ENCODE data around the gene MYOF. TPM values are rescaled to one million over a fixed set of nuclear protein-coding genes. Genes with fewer than 3 reads are reported as not detected.

MYOF gene
- total RNA-seq, 1 donor from 2014 or later, result 141 TPM

- no peaks in the 10 kb centered on the region for H3K27me3 ChIP-seq (ENCODE audit: control insufficient read depth, insufficient read depth, low read length)
- H3K36me3 ChIP-seq (ENCODE audit: control insufficient read depth, insufficient read depth, low read length), result no peaks in the 10 kb centered on the region
- no peak overlapping the region for H3K4me3 ChIP-seq (ENCODE audit: low read depth, low read length)
- TF ChIP-seq, protein P1, sequence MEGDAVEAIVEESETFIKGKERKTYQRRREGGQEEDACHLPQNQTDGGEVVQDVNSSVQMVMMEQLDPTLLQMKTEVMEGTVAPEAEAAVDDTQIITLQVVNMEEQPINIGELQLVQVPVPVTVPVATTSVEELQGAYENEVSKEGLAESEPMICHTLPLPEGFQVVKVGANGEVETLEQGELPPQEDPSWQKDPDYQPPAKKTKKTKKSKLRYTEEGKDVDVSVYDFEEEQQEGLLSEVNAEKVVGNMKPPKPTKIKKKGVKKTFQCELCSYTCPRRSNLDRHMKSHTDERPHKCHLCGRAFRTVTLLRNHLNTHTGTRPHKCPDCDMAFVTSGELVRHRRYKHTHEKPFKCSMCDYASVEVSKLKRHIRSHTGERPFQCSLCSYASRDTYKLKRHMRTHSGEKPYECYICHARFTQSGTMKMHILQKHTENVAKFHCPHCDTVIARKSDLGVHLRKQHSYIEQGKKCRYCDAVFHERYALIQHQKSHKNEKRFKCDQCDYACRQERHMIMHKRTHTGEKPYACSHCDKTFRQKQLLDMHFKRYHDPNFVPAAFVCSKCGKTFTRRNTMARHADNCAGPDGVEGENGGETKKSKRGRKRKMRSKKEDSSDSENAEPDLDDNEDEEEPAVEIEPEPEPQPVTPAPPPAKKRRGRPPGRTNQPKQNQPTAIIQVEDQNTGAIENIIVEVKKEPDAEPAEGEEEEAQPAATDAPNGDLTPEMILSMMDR (IDR thresholded peaks at IDR 0.05; ENCODE audit: insufficient read depth, low read length, poor library complexity, severe bottlenecking), result no peak
- no peak for DNase-seq (ENCODE audit: low read depth)
These were observed 182.4 kb downstream of the MYOF start for GRCh38 chr10:93299606-93300287.

- Histone ChIP-seq H3K4me3 (ENCODE audit: low read depth, low read length) (no peak overlapping the region), H3K27me3 (ENCODE audit: control insufficient read depth, insufficient read depth, low read length) (no peaks in the 10 kb centered on the region), H3K36me3 (ENCODE audit: control insufficient read depth, insufficient read depth, low read length) (no peaks in the 10 kb centered on the region)
- TF ChIP-seq, protein P1 (IDR thresholded peaks at IDR 0.05; ENCODE audit: insufficient read depth, low read length, poor library complexity, severe bottlenecking), result no peak
- no peak for DNase-seq (ENCODE audit: low read depth)
These were observed 182.9 kb downstream of the MYOF start for GRCh38 chr10:93299195-93299594.

- Histone ChIP-seq H3K27me3 (ENCODE audit: control insufficient read depth, insufficient read depth, low read length) (no peaks in the 10 kb centered on the region), H3K36me3 (ENCODE audit: control insufficient read depth, insufficient read depth, low read length) (no peaks in the 10 kb centered on the region), H3K4me3 (ENCODE audit: low read depth, low read length) (no peak overlapping the region)
- no peak for DNase-seq (ENCODE audit: low read depth)
- TF ChIP-seq, protein P1 (IDR thresholded peaks at IDR 0.05; ENCODE audit: insufficient read depth, low read length, poor library complexity, severe bottlenecking), result no peak
These were observed 186.0 kb downstream of the MYOF start for GRCh38 chr10:93296151-93296550.

GRCh38 chr10:93293999-93294398, 188.1 kb downstream of the MYOF start:
- Histone ChIP-seq H3K27me3 (ENCODE audit: control insufficient read depth, insufficient read depth, low read length) (no peaks in the 10 kb centered on the region), H3K36me3 (ENCODE audit: control insufficient read depth, insufficient read depth, low read length) (no peaks in the 10 kb centered on the region), H3K4me3 (ENCODE audit: low read depth, low read length) (no peak overlapping the region)
- TF ChIP-seq, protein P1 (IDR thresholded peaks at IDR 0.05; ENCODE audit: insufficient read depth, low read length, poor library complexity, severe bottlenecking), result no peak
- no peak for DNase-seq (ENCODE audit: low read depth)

DNA sequence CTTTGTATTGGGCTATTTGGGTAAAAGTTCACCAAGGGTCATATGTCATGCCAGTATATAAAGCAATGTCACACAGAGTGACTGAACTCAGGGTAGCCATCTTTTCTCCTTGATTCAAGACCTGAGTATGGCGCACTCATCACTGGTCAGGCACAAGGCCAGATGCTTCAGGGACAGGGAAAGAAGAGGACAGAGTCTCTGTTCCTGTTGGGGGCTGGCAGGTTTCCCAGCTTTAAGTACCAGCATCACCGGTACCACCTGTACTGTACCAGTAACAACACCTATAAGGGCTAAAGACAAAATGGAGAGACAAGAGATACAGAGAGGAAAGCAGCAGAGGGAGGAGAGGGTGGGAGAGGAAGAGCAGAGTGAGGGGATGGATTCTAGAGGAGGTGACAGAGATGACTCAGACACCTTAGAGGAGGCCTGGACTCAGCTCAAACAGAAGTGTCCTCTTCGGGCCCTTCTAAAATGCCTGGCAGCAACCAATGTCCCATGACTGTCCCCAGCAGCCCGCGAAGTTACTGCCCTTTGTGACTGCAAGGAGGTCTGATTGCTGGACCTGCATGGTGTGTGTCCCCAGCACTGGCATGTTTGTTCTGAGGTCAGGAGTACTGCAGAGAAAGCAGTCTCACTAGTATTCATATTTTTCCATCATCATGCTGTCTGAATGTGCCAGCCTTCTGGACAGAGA, 191.3 kb downstream of the MYOF start:
- Histone ChIP-seq H3K27me3 (ENCODE audit: control insufficient read depth, insufficient read depth, low read length) (no peaks in the 10 kb centered on the region), H3K36me3 (ENCODE audit: control insufficient read depth, insufficient read depth, low read length) (no peaks in the 10 kb centered on the region), H3K4me3 (ENCODE audit: low read depth, low read length) (no peak overlapping the region)
- no peak for DNase-seq (ENCODE audit: low read depth)
- TF ChIP-seq, protein P1 (IDR thresholded peaks at IDR 0.05; ENCODE audit: insufficient read depth, low read length, poor library complexity, severe bottlenecking), result no peak

Data from kidney epithelial cell (primary cell).